Caco-2 (cell line): ENCODE results near the gene PQBP1. TPM values are rescaled to one million over a fixed set of nuclear protein-coding genes. Genes with fewer than 3 reads are reported as not detected.

Experiments
- BruUV-seq: library from RNA; stranded (reverse); fragments of 400-500 nt; replicated peaks from 2 replicates; lab custom pipeline; 2021; lab: Mats Ljungman, UMichigan
- CTCF ChIA-PET: fragments of 300-600 bp; sonication (Branson Sonifier 250); formaldehyde crosslinking; loops from one replicate; lab custom pipeline; 2022; ENCODE audit warnings: antibody characterized with exemption; lab: Charles Lee
- POLR2A ChIA-PET: fragments of 300-600 bp; sonication (Branson Sonifier 250); formaldehyde crosslinking; loops from one replicate; lab custom pipeline; 2022; ENCODE audit warnings: antibody characterized with exemption; lab: Charles Lee
- DNase-seq, 2 experiments: peaks; one replicate each; pipeline versions ENCODE4 v3.0.0 to v3.0.0-alpha.2; 2020 to 2022
- H3K27me3 ChIP-seq: replicated peaks from 2 replicates; pipeline ENCODE4 v1.6.0; 2011; ENCODE audit warnings: low read length; ENCODE audit not compliant: control insufficient read depth, insufficient read depth
- H3K36me3 ChIP-seq: 2 replicates; pipeline ENCODE4 v1.5.1; 2011; ENCODE audit warnings: low read length; ENCODE audit not compliant: control insufficient read depth, insufficient read depth
- H3K4me1 ChIP-seq: fragments of 250-450 bp; sonication (Bioruptor Pico); 2 replicates; pipeline ENCODE4 v1.5.1; 2020; ENCODE audit warnings: mild to moderate bottlenecking
- H3K4me3 ChIP-seq: 2 replicates; pipeline ENCODE4 v1.5.1; 2011; ENCODE audit warnings: low read depth, mild to moderate bottlenecking, control low read depth, low read length
- H3K9me3 ChIP-seq: fragments of 250-450 bp; sonication (Bioruptor Pico); 2 replicates; pipeline ENCODE4 v1.5.1; 2020; ENCODE audit warnings: mild to moderate bottlenecking, moderate library complexity
- H3K27ac Mint-ChIP-seq: one replicate; pipeline ENCODE4 v1.8.0; 2022; ENCODE audit warnings: mixed read lengths; ENCODE audit not compliant: unreplicated experiment
- H3K27me3 Mint-ChIP-seq: one replicate; pipeline ENCODE4 v1.8.0; 2022; ENCODE audit warnings: mixed read lengths; ENCODE audit not compliant: insufficient read depth, unreplicated experiment
- H3K36me3 Mint-ChIP-seq: one replicate; pipeline ENCODE4 v1.8.0; 2022; ENCODE audit warnings: mild to moderate bottlenecking, mixed read lengths; ENCODE audit not compliant: insufficient read depth, unreplicated experiment
- H3K4me1 Mint-ChIP-seq: one replicate; pipeline ENCODE4 v1.8.0; 2022; ENCODE audit warnings: low read depth, mixed read lengths; ENCODE audit not compliant: unreplicated experiment
- H3K4me3 Mint-ChIP-seq: one replicate; pipeline ENCODE4 v1.8.0; 2022; ENCODE audit warnings: mild to moderate bottlenecking, moderate library complexity, mixed read lengths; ENCODE audit not compliant: unreplicated experiment
- H3K9me3 Mint-ChIP-seq: one replicate; pipeline ENCODE4 v1.8.0; 2022; ENCODE audit warnings: mixed read lengths; ENCODE audit not compliant: unreplicated experiment
- intact Hi-C: fragments of 100-400 bp; cut with micrococcal nuclease; formaldehyde crosslinking; loops from one replicate; pipeline ENCODE4 v1.10.0; 2022; ENCODE audit not compliant: unreplicated experiment
- total RNA-seq: library from RNA; stranded (reverse); gene quantifications from 2 replicates; pipeline ENCODE4 v1.2.3, GENCODE V29; 2022
- TF ChIP-seq, protein P1 (sequence below), 2 experiments: fragments of 200-600 bp in 1 of 2; IDR thresholded peaks; 1 replicate in 1 of 2; 2 replicates in 1 of 2; pipeline versions ENCODE4 v1.5.1 to v1.8.0; 2011 to 2022; ENCODE audit warnings: antibody characterized with exemption in 1 of 2, control low read depth in 1 of 2, inconsistent platforms in 1 of 2, low read depth in 1 of 2, low read length in 1 of 2, mild to moderate bottlenecking in 1 of 2, moderate library complexity in 1 of 2; ENCODE audit not compliant: insufficient read depth in 1 of 2, severe bottlenecking in 1 of 2, unreplicated experiment in 1 of 2

The PQBP1 gene
- total RNA-seq, 1 experiment from 2014 or later, result 114 TPM

DNA sequence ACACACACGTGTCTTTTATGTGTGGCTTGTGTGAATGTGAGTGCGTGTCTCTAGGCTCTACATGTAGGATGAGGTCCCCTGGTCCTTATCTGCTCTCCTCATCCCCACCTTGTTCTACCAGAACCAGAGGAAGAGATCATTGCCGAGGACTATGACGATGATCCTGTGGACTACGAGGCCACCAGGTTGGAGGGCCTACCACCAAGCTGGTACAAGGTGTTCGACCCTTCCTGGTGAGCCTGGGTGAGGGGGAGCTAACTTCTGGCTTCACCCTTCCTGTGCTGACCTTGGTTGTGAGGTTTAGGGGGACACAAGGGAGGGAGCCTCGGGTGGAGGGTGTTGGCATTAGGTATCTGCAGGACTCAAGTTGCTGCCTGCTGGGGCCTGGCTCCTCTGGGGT, 3.3 kb downstream of the PQBP1 start:
- TF ChIP-seq, protein P1, sequence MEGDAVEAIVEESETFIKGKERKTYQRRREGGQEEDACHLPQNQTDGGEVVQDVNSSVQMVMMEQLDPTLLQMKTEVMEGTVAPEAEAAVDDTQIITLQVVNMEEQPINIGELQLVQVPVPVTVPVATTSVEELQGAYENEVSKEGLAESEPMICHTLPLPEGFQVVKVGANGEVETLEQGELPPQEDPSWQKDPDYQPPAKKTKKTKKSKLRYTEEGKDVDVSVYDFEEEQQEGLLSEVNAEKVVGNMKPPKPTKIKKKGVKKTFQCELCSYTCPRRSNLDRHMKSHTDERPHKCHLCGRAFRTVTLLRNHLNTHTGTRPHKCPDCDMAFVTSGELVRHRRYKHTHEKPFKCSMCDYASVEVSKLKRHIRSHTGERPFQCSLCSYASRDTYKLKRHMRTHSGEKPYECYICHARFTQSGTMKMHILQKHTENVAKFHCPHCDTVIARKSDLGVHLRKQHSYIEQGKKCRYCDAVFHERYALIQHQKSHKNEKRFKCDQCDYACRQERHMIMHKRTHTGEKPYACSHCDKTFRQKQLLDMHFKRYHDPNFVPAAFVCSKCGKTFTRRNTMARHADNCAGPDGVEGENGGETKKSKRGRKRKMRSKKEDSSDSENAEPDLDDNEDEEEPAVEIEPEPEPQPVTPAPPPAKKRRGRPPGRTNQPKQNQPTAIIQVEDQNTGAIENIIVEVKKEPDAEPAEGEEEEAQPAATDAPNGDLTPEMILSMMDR (IDR thresholded peaks at IDR 0.05; ENCODE audit: insufficient read depth in 1 of 2, low read depth in 1 of 2, low read length in 1 of 2, severe bottlenecking in 1 of 2, unreplicated experiment in 1 of 2), result no peak
- POLR2A ChIA-PET, result interaction anchor here (1.0 kb wide), 1 partner anchor 11 kb away, joined by 4 read pairs; no protein-coding TSS in a partner anchor
- H3K27me3 Mint-ChIP-seq, result no peaks in the 10 kb centered on the region
- no peak overlapping the region for H3K4me3 ChIP-seq
- no peaks in the 10 kb centered on the region for H3K9me3 Mint-ChIP-seq
- no TSS peak for BruUV-seq
- H3K9me3 ChIP-seq, result no peaks in the 10 kb centered on the region
- no peak for DNase-seq
- intact Hi-C loops, result no loop called here
- CTCF ChIA-PET, result no interaction called here
- no peak overlapping the region for H3K27ac Mint-ChIP-seq
- no peaks in the 10 kb centered on the region for H3K4me1 Mint-ChIP-seq
- H3K4me1 ChIP-seq, result no peaks in the 10 kb centered on the region
- H3K36me3 Mint-ChIP-seq, result peaks cover 58% of the 10 kb centered on the region
- H3K27me3 ChIP-seq, result no peaks in the 10 kb centered on the region
- no peaks in the 10 kb centered on the region; the same call in 1 of the 2 replicates for H3K36me3 ChIP-seq
- no peak overlapping the region for H3K4me3 Mint-ChIP-seq

DNA sequence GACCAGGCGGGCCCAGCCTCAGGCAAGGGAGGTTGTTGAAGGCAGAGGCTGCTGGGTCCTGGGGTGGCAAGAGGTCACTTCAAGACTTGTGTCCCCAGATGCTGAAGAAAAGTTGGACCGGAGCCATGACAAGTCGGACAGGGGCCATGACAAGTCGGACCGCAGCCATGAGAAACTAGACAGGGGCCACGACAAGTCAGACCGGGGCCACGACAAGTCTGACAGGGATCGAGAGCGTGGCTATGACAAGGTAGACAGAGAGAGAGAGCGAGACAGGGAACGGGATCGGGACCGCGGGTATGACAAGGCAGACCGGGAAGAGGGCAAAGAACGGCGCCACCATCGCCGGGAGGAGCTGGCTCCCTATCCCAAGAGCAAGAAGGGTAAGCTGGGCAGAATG, 4.4 kb downstream of the PQBP1 start:
- ChIA-PET CTCF (no interaction called here), POLR2A (interaction anchor here (1.3 kb wide), 1 partner anchor 10 kb away, joined by 6 read pairs; no protein-coding TSS in a partner anchor)
- TSS peak; percentile 2 for BruUV-seq
- no peaks in the 10 kb centered on the region for H3K27me3 Mint-ChIP-seq
- H3K36me3 Mint-ChIP-seq, result peaks cover 58% of the 10 kb centered on the region
- no peaks in the 10 kb centered on the region; the same call in 1 of the 2 replicates for H3K36me3 ChIP-seq
- no peaks in the 10 kb centered on the region for H3K9me3 Mint-ChIP-seq
- no peaks in the 10 kb centered on the region for H3K9me3 ChIP-seq
- DNase-seq, result no peak
- intact Hi-C loops, result no loop called here
- no peaks in the 10 kb centered on the region for H3K4me1 Mint-ChIP-seq
- H3K4me3 ChIP-seq, result no peak overlapping the region
- TF ChIP-seq, protein P1 (IDR thresholded peaks at IDR 0.05; ENCODE audit: insufficient read depth in 1 of 2, low read depth in 1 of 2, low read length in 1 of 2, severe bottlenecking in 1 of 2, unreplicated experiment in 1 of 2), result no peak
- no peak overlapping the region for H3K4me3 Mint-ChIP-seq
- peak overlapping the region; percentile 30 for H3K27ac Mint-ChIP-seq
- H3K4me1 ChIP-seq, result no peaks in the 10 kb centered on the region
- H3K27me3 ChIP-seq, result no peaks in the 10 kb centered on the region

GRCh38 chrX:48902776-48903175, 5.0 kb downstream of the PQBP1 start:
- Histone ChIP-seq H3K36me3 (no peaks in the 10 kb centered on the region; the same call in 1 of the 2 replicates), H3K4me3 (no peak overlapping the region), H3K27me3 (no peaks in the 10 kb centered on the region), H3K4me1 (no peaks in the 10 kb centered on the region), H3K9me3 (no peaks in the 10 kb centered on the region)
- TF ChIP-seq, protein P1 (IDR thresholded peaks at IDR 0.05; ENCODE audit: insufficient read depth in 1 of 2, low read depth in 1 of 2, low read length in 1 of 2, severe bottlenecking in 1 of 2, unreplicated experiment in 1 of 2), result no peak
- peaks cover 53% of the 10 kb centered on the region for H3K36me3 Mint-ChIP-seq
- H3K9me3 Mint-ChIP-seq, result no peaks in the 10 kb centered on the region
- ChIA-PET POLR2A (interaction anchor here (0.6 to 1.3 kb wide), 4 partner anchors 9 to 167 kb away, joined by 3 to 6 read pairs (median 4); no protein-coding TSS in a partner anchor), CTCF (no interaction called here)
- BruUV-seq, result no TSS peak
- H3K27ac Mint-ChIP-seq, result peak overlapping the region; percentile 30
- H3K27me3 Mint-ChIP-seq, result no peaks in the 10 kb centered on the region
- H3K4me1 Mint-ChIP-seq, result no peaks in the 10 kb centered on the region
- no peak for DNase-seq
- intact Hi-C loops, result no loop called here
- H3K4me3 Mint-ChIP-seq, result no peak overlapping the region
